Gastroesophageal sphincter (tissue), 3 donors: Measurements from ENCODE around the gene CCSER1.

Experiments used
- POLR2A ChIP-seq, 2 donors: fragments of 450-650 bp; IDR thresholded peaks; one replicate each; pipeline ENCODE4 v1.6.1; 2017; ENCODE audit warnings: antibody characterized with exemption in 2 of 2, mild to moderate bottlenecking in 2 of 2, moderate library complexity in 1 of 2
- TF ChIP-seq, protein P1 (sequence below), 4 experiments: fragments of 200-600 bp in 2 of 4; fragments of 450-650 bp in 2 of 4; sonication (generic) in 1 of 4; IDR thresholded peaks; one replicate each; pipeline ENCODE4 v1.5.1; 2017 to 2019; ENCODE audit warnings: antibody characterized with exemption in 4 of 4, mild to moderate bottlenecking in 2 of 4, moderate library complexity in 2 of 4

- TF ChIP-seq, protein P1, sequence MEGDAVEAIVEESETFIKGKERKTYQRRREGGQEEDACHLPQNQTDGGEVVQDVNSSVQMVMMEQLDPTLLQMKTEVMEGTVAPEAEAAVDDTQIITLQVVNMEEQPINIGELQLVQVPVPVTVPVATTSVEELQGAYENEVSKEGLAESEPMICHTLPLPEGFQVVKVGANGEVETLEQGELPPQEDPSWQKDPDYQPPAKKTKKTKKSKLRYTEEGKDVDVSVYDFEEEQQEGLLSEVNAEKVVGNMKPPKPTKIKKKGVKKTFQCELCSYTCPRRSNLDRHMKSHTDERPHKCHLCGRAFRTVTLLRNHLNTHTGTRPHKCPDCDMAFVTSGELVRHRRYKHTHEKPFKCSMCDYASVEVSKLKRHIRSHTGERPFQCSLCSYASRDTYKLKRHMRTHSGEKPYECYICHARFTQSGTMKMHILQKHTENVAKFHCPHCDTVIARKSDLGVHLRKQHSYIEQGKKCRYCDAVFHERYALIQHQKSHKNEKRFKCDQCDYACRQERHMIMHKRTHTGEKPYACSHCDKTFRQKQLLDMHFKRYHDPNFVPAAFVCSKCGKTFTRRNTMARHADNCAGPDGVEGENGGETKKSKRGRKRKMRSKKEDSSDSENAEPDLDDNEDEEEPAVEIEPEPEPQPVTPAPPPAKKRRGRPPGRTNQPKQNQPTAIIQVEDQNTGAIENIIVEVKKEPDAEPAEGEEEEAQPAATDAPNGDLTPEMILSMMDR (IDR thresholded peaks at IDR 0.05) = no peak
- no peak for TF ChIP-seq POLR2A (IDR thresholded peaks at IDR 0.05)
Observed at GRCh38 chr4:90815569-90815968, 688.4 kb downstream of the CCSER1 start.
